GM19025 (cell line): ENCODE results near the gene RAMP1.
"Not testable (repeated sequence)": the region's sequence is repeated elsewhere in the genome, so short reads cannot be mapped to it uniquely, and the experiment has no call there.

Experiments used
- ATAC-seq: cut with Tn5 transposase; IDR thresholded peaks from one replicate; pipeline ENCODE4 v1.9.1; 2021; ENCODE audit warnings: mild to moderate bottlenecking, low read depth, moderate library complexity; ENCODE audit not compliant: unreplicated experiment

Gene RAMP1

GRCh38 chr2:237863102-237863511 is 3.7 kb downstream of the RAMP1 start:
- no peak for ATAC-seq

GRCh38 chr2:237863689-237864443 is 4.4 kb downstream of the RAMP1 start:
- no peak for ATAC-seq

- ATAC-seq, result no peak
Observed at GRCh38 chr2:237864444-237864931, 5.1 kb downstream of the RAMP1 start.

GRCh38 chr2:237864940-237865622 is 5.7 kb downstream of the RAMP1 start:
- no peak for ATAC-seq

GRCh38 chr2:237865623-237866041 is 6.2 kb downstream of the RAMP1 start:
- ATAC-seq, result no peak

GRCh38 chr2:237866101-237866621 is 6.7 kb downstream of the RAMP1 start:
- no peak for ATAC-seq

- ATAC-seq, result no peak
Observed at GRCh38 chr2:237867465-237867864, 8.0 kb downstream of the RAMP1 start.

GRCh38 chr2:237868074-237868473 is 8.7 kb downstream of the RAMP1 start:
- ATAC-seq, result not testable (repeated sequence)

GRCh38 chr2:237868631-237869342 is 9.4 kb downstream of the RAMP1 start:
- no peak for ATAC-seq

- ATAC-seq, result no peak
Observed at GRCh38 chr2:237869343-237870102, 10.1 kb downstream of the RAMP1 start.

GRCh38 chr2:237870126-237870525 is 10.7 kb downstream of the RAMP1 start:
- ATAC-seq, result no peak

- ATAC-seq, result no peak
Observed at GRCh38 chr2:237870754-237871651, 11.6 kb downstream of the RAMP1 start.

- no peak for ATAC-seq
Observed at GRCh38 chr2:237872178-237872887, 12.9 kb downstream of the RAMP1 start.

- ATAC-seq, result no peak
Observed at GRCh38 chr2:237873421-237873831, 14.0 kb downstream of the RAMP1 start.

GRCh38 chr2:237873897-237874551 is 14.6 kb downstream of the RAMP1 start:
- no peak for ATAC-seq

- ATAC-seq, result no peak
Observed at GRCh38 chr2:237874585-237875161, 15.2 kb downstream of the RAMP1 start.

GRCh38 chr2:237875256-237876060 is 16.0 kb downstream of the RAMP1 start:
- no peak for ATAC-seq
